IPS DF 6.9 (cell line): ENCODE measurements around the gene ZNF474.
A peak's percentile ranks its signal among the peaks of the same experiment; 100 is the strongest.
"Not testable (repeated sequence)": the region's sequence is repeated elsewhere in the genome, so short reads cannot be mapped to it uniquely, and the experiment has no call there.

Source experiments
- DNase-seq: peaks from one replicate; pipeline ENCODE4 v3.0.0-alpha.2; 2013; ENCODE audit warnings: low read depth, low spot score
- H3K27ac ChIP-seq: one replicate; pipeline ENCODE4 v1.5.1; 2013; ENCODE audit warnings: low read length, control low read depth
- H3K27me3 ChIP-seq: 2 replicates; pipeline ENCODE4 v1.6.1; 2013; ENCODE audit warnings: mild to moderate bottlenecking, low read length; ENCODE audit not compliant: control insufficient read depth, insufficient read depth
- H3K36me3 ChIP-seq: 2 replicates; pipeline ENCODE4 v1.6.1; 2013; ENCODE audit warnings: low read length; ENCODE audit not compliant: control insufficient read depth, insufficient read depth
- H3K4me1 ChIP-seq: 2 replicates; pipeline ENCODE4 v1.6.1; 2013; ENCODE audit warnings: low read length; ENCODE audit not compliant: control insufficient read depth, insufficient read depth
- H3K4me3 ChIP-seq: 2 replicates; pipeline ENCODE4 v1.5.1; 2013; ENCODE audit warnings: mild to moderate bottlenecking, low read length
- H3K9me3 ChIP-seq: 2 replicates; pipeline ENCODE4 v1.6.1; 2013; ENCODE audit warnings: low read length, inconsistent platforms; ENCODE audit not compliant: control insufficient read depth, insufficient read depth
- WGBS: extraction: QIAGEN DNeasy Blood & Tissue Kit; methylation state at CpG from one replicate; pipeline ENCODE4 v1.1.7; 2013; ENCODE audit warnings: mixed read lengths, missing lambda C conversion rate; ENCODE audit not compliant: insufficient read length, insufficient coverage; 5-methylcytosine and 5-hydroxymethylcytosine counted together

The ZNF474 gene

DNA sequence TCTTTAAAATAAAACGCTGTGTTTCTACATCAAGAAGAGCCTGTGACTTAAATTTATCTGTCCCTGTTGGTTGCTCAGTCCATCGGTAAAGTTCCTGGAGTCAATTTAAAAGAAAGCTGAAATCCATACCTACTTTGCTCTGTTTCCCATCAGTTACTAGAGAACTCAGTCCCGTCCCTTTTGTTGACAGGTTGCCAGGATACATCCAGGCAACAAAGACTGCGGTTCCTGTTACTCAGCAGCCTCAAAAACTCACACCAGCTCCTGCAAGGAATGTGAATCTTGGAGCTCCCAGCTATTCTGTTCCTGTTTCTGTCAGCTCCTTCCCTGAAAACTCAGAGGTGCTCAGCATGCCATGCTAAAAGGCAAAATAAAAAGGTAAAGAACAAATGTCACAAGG is at the start of gene ZNF474:
TSS of gene ZNF474 (plus strand) at position 241 of the 400 bp plus-strand sequence. CDS start 22,445 bp downstream, outside the sequence.
- H3K4me1 ChIP-seq, result no peaks in the 10 kb centered on the region
- no peaks in the 10 kb centered on the region for H3K9me3 ChIP-seq
- no peak within 1 kb of the TSS for H3K4me3 ChIP-seq
- H3K27me3 ChIP-seq, result no peaks in the 10 kb centered on the region
- no CpG with 5 or more reads among the region's 4 CpGs for WGBS
- no peaks in the 10 kb centered on the region for H3K36me3 ChIP-seq
- peak; percentile 76 for DNase-seq
- H3K27ac ChIP-seq, result no peak within 1 kb of the TSS

DNA sequence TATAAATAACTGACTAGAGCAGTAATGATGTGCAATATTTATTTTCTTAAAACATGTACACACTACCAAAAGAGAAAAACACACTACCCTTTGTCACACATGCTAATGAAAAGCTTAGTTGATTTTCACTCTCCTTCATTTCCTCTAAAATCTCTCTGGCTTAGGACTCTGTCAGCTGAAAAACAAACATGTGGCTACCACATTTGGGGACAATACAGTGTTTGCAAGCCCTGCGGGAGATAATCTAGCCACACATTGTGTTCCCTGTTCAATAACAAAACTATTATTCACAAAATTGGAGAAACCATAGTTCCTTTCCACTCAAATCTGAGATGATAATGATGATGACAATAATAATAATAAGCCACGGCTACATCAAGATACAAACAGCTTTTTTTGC is 47.8 kb upstream of the ZNF474 start:
- no CpG with 5 or more reads among the region's 2 CpGs for WGBS
- Histone ChIP-seq H3K4me1 (no peaks in the 10 kb centered on the region), H3K27ac (no peak overlapping the region), H3K9me3 (no peaks in the 10 kb centered on the region), H3K27me3 (peaks cover 15% of the 10 kb centered on the region; the same call in 1 of the 2 replicates), H3K4me3 (no peak overlapping the region), H3K36me3 (no peaks in the 10 kb centered on the region)
- no peak for DNase-seq

DNA sequence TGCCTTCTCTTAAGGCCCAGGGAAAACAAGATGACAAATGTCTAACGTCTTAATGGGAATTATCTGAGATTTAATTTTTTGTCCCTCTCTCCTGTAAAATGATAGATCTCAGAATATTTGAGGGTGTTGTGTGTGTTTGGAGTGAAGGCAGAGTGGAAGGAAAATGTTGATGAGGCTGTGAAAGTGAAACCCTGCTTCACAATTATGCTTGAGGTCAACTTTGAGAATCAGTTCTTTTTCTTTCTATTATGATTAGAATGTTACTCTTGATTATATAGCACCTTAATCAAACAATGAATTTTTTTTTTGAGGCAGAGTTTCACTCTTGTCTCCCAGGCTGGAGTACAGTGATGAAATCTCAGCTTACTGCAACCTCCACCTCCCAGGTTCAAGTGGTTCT is 45.8 kb upstream of the ZNF474 start:
- no peaks in the 10 kb centered on the region for H3K4me1 ChIP-seq
- WGBS, result no CpG with 5 or more reads among the region's 1 CpG
- H3K9me3 ChIP-seq, result no peaks in the 10 kb centered on the region
- H3K27me3 ChIP-seq, result no peaks in the 10 kb centered on the region; the same call in 1 of the 2 replicates
- no peak for DNase-seq
- no peak overlapping the region for H3K4me3 ChIP-seq
- H3K27ac ChIP-seq, result no peak overlapping the region
- H3K36me3 ChIP-seq, result no peaks in the 10 kb centered on the region

DNA sequence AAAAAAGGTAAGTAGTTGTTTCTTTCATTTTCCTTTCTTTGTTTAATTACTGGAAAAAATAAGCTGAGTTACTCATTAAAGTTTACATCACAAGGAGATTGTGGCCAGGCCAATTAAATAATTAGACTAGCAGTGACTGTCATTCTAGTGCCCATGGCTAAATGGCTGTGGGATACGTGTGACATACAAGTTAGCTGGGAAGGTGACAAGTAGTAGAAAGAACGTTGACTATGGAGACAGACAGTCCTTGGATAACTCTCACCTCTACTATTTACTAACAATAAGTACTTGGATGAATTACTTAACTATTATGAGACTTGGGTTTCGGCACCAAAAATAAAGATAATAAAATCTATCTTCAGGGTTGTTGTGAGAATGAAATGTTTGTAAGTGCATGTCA is 44.3 kb upstream of the ZNF474 start:
- DNase-seq, result no peak
- Histone ChIP-seq H3K4me3 (no peak overlapping the region), H3K27me3 (no peaks in the 10 kb centered on the region), H3K27ac (no peak overlapping the region), H3K4me1 (no peaks in the 10 kb centered on the region), H3K36me3 (no peaks in the 10 kb centered on the region), H3K9me3 (no peaks in the 10 kb centered on the region)
- no CpG with 5 or more reads among the region's 3 CpGs for WGBS

DNA sequence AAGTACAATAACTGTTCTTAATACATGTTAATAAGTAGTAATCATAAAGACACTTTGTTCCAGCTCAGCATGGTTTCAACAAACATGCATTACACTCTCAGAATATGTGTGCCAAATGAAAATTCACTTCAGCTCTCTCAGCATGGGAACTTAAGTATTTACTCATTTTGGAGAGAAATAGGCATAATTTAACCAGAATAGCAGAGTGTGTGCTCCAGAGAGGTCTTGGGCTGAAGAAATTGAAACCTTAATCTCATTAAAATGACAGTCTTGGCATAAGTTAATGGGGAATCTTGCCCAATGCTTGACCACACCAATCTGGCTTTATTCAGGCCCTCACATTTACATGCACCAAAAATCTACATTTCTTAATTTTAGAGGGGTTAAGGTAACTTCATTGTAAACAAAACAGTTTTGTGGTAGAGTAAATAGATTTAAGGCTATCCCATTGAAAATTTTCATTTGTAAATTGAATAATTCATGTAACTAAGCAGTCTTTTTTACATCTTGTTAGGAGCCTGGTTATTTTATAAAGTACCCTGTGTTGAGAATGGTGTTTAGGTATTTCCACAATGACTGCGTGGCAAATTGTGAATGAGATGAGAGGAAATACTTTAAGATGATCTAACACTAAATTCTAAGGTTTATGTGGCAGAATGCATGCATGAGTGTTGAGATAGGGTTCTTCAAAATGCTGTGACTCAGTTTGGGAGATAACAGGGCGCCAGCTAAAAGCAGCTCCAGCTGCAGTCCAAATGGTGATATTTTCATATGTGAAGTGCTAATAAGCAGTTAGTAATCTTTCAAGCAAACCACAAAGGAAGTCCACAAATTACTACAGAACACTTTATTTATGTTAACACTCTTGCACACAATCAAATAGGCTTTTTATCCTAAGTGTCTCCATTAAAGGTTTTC is 40.0 kb upstream of the ZNF474 start:
- Histone ChIP-seq H3K27ac (no peak overlapping the region), H3K36me3 (no peaks in the 10 kb centered on the region), H3K4me1 (no peaks in the 10 kb centered on the region), H3K9me3 (no peaks in the 10 kb centered on the region), H3K27me3 (no peaks in the 10 kb centered on the region), H3K4me3 (no peak overlapping the region)
- no peak for DNase-seq
- WGBS, result no CpG with 5 or more reads among the region's 2 CpGs

DNA sequence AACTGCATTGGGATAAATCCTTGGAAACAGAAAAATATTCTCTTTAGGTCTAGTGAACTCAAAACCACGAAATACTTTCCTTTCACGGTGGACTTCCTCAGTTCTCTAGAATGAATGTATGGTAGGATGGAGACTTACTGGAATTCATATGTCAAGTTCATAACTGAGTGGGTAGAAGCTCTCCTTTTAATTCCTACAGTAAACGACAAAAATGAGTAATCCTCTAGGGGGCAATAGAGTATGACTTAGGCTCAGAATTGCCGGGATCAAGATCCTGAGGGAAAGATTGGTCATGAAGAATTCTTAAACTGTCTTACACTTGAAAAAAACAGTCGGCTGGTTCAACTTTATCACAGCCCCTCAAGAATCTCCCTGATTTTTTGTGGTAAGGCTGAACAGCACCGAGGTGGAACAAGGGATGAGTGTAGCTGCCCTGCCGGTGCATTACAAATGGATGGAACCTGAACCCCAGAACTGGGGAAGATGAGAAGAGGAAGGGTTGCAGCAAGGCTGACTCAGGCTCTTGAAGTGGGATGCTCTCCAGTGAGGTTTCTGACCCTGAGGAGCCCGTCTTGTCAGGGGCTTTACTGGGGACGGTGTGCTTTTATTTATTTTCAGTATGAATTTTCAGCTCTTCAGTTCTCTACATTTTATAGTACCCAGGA is 37.3 kb upstream of the ZNF474 start:
- H3K27ac ChIP-seq, result no peak overlapping the region
- WGBS, result no CpG with 5 or more reads among the region's 9 CpGs
- no peak for DNase-seq
- no peaks in the 10 kb centered on the region for H3K9me3 ChIP-seq
- H3K4me3 ChIP-seq, result no peak overlapping the region
- H3K36me3 ChIP-seq, result no peaks in the 10 kb centered on the region
- no peaks in the 10 kb centered on the region for H3K4me1 ChIP-seq
- H3K27me3 ChIP-seq, result no peaks in the 10 kb centered on the region

DNA sequence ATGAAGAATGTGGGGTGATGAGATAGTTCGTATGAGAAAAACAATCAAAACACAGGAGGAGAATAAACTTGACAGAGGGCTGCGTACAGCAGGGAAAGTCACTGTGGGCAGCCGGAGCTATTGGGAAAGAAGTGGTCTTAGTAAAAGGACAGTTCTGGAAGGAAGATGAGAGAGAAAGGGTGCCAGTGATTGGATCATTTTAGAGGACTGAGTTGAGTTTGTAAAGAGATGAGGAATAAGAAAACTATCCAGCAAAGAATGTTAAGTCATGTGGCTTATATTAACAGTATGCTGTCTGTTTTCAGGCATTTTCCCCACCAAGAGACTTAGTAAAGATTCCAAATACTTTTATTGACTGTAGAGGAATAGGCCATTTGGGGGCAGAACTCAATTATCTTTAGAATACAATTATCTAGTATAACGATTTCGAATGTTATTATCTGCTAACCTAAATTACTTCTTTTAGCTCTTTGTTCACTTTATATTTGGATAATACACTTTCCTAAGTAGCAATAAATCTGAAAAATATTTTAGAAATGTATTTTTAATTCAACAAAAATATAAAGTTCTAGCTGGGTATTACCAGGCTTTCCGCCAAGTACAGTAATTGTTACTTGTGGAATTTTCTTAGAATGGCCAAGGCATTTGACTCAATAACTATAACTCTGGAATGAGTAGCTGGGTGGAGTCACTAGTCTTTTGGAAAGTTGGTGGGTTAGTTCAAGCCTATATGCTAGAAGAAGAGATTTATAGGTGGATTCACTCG is 35.7 kb upstream of the ZNF474 start:
- no peaks in the 10 kb centered on the region for H3K27me3 ChIP-seq
- H3K9me3 ChIP-seq, result no peaks in the 10 kb centered on the region
- H3K4me1 ChIP-seq, result no peaks in the 10 kb centered on the region
- WGBS, result no CpG with 5 or more reads among the region's 7 CpGs
- no peak for DNase-seq
- no peaks in the 10 kb centered on the region for H3K36me3 ChIP-seq
- no peak overlapping the region for H3K27ac ChIP-seq
- no peak overlapping the region for H3K4me3 ChIP-seq

DNA sequence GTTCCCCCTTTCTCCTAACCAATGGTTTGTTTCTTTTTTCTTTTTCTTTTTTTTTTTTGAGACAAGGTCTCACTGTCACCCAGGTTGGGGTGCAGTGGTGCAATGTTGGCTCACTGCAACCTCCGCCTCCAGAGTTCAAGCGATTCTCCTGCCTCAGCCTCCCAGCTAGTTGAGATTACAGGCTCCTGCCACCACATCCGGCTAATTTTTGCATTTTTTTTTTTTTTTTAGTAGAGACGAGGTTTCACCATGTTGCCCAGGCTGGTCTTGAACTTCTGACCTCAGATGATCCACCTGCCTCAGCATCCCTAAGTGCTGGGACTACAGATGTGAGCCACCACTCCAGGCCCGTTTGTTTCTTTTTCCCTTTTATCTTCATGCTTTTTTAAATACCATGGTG is 35.1 kb upstream of the ZNF474 start:
- H3K4me1 ChIP-seq, H3K4me3 ChIP-seq, DNase-seq, H3K9me3 ChIP-seq, H3K27ac ChIP-seq, H3K36me3 ChIP-seq, H3K27me3 ChIP-seq: not testable (repeated sequence)
- WGBS, result no CpG with 5 or more reads among the region's 5 CpGs

DNA sequence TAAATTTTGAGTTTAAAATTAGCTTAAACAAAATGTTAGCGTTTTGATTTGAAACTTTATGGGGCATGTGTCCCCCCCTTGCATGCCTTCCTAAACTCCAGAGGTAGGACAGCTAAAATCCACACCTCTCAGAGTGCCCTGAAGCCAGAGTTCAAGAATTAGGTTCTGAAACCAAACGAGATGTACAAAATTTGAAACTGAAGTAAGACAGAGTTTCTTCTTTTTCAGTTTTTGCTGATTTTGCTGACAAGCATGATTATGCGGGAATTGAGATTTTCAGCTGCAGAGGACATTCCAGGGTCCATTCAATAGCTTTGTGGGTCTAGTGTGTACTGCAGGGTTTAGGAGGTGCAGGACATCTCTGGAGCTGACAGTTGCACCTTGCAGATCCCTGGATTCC is 34.2 kb upstream of the ZNF474 start:
- Histone ChIP-seq H3K36me3 (no peaks in the 10 kb centered on the region), H3K4me3 (no peak overlapping the region), H3K9me3 (no peaks in the 10 kb centered on the region), H3K27ac (no peak overlapping the region), H3K27me3 (no peaks in the 10 kb centered on the region), H3K4me1 (peaks cover 1% of the 10 kb centered on the region; the same call in 1 of the 2 replicates)
- DNase-seq, result no peak
- WGBS, result no CpG with 5 or more reads among the region's 3 CpGs

DNA sequence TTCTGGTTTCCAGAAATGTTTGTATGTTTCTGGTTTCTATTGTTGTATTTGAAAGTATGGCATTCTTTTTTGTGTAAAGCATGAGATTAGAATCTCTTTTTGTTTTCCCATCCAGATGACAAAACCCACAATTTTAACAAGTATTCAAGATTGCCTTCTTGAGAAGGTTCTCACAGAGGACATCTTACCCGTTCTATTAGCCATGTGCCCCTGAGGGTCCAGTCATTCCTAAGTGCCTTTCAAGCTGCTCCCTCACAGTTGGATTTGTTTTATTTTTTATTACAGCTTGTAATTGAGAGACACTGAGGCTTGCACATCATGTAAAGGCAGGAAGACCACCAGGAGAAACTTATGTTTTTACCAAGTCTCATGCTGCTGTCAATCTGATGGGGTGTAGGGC is 32.0 kb upstream of the ZNF474 start:
- peaks cover 1% of the 10 kb centered on the region; the same call in 1 of the 2 replicates for H3K4me1 ChIP-seq
- H3K27me3 ChIP-seq, result no peaks in the 10 kb centered on the region
- DNase-seq, result no peak
- H3K9me3 ChIP-seq, result no peaks in the 10 kb centered on the region
- WGBS, result no CpG with 5 or more reads among the region's 1 CpG
- no peak overlapping the region for H3K4me3 ChIP-seq
- H3K27ac ChIP-seq, result no peak overlapping the region
- H3K36me3 ChIP-seq, result no peaks in the 10 kb centered on the region
